Mesodermal cell (in vitro differentiated cells): ENCODE data around the gene GRB2.
A peak's percentile ranks its signal among the peaks of the same experiment; 100 is the strongest.
"Not testable (repeated sequence)": the region's sequence is repeated elsewhere in the genome, so short reads cannot be mapped to it uniquely, and the experiment has no call there.

Experiments used
- H3K27ac ChIP-seq: 2 replicates; pipeline ENCODE4 v1.7.0; 2013; ENCODE audit warnings: mild to moderate bottlenecking, low read depth, low read length, moderate library complexity; ENCODE audit not compliant: severe bottlenecking
- H3K36me3 ChIP-seq: 2 replicates; pipeline ENCODE4 v1.7.1; 2013; ENCODE audit warnings: mild to moderate bottlenecking, low read length, moderate library complexity; ENCODE audit not compliant: control insufficient read depth, insufficient read depth
- H3K4me1 ChIP-seq: one replicate; pipeline ENCODE4 v1.7.1; 2013; ENCODE audit warnings: mild to moderate bottlenecking, low read length; ENCODE audit not compliant: insufficient read depth, control insufficient read depth, poor library complexity, severe bottlenecking
- H3K4me3 ChIP-seq: 2 replicates; pipeline ENCODE4 v1.7.0; 2013; ENCODE audit warnings: low read length, control low read depth, mild to moderate bottlenecking; ENCODE audit not compliant: insufficient read depth, poor library complexity, severe bottlenecking; ENCODE audit errors: extremely low read depth
- H3K9me3 ChIP-seq: 2 replicates; pipeline ENCODE4 v1.7.1; 2013; ENCODE audit warnings: mild to moderate bottlenecking, low read length, moderate library complexity; ENCODE audit not compliant: control insufficient read depth
- WGBS, 2 experiments: methylation state at CpG; one replicate each; pipeline ENCODE4 v1.1.5; 2013; ENCODE audit warnings: missing lambda C conversion rate in 2 of 2; ENCODE audit not compliant: insufficient coverage in 2 of 2; 5-methylcytosine and 5-hydroxymethylcytosine counted together

The GRB2 gene

GRCh38 chr17:75384751-75385150, 20.7 kb downstream of the GRB2 start:
- no CpG with 5 or more reads among the region's 8 CpGs for WGBS, 2 experiments

DNA sequence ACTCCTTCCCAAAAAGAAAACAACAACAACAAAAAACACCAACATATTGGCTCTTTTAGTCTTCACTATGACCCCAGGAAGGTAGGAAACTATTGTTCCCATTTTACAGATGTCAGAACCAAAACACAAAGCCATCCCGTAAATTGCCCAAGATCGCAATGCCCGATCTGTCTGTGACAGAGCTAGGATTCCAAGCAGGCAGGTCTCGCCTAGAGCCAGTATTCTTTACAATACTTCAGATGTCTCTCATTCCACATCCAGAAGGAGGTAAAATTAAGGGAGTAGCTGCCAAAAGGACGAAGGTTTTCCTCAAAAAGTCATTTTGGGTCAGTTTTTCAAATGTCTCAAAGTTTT, 21.7 kb downstream of the GRB2 start:
- no peaks in the 10 kb centered on the region for H3K9me3 ChIP-seq
- WGBS, 2 experiments: 0 to 50% methylated on average over 1 to 2 of the region's 5 CpGs
- peaks cover 6% of the 10 kb centered on the region for H3K4me1 ChIP-seq
- H3K27ac ChIP-seq: no peak overlapping the region
- H3K36me3 ChIP-seq: peaks cover 24% of the 10 kb centered on the region
- H3K4me3 ChIP-seq: no peak overlapping the region

More at GRCh38 chr17:75384751-75385150, 20.7 kb downstream of the GRB2 start:
- Histone ChIP-seq H3K27ac (no peak overlapping the region), H3K9me3 (no peaks in the 10 kb centered on the region), H3K36me3 (peaks cover 30% of the 10 kb centered on the region), H3K4me1 (peaks cover 6% of the 10 kb centered on the region), H3K4me3 (no peak overlapping the region)

GRCh38 chr17:75380750-75381149, 24.7 kb downstream of the GRB2 start:
- no CpG with 5 or more reads among the region's 3 CpGs for WGBS, 2 experiments
- H3K27ac ChIP-seq: no peak overlapping the region
- H3K4me1 ChIP-seq: peaks cover 6% of the 10 kb centered on the region
- H3K4me3 ChIP-seq: no peak overlapping the region
- H3K36me3 ChIP-seq: peaks cover 19% of the 10 kb centered on the region
- H3K9me3 ChIP-seq: no peaks in the 10 kb centered on the region

DNA sequence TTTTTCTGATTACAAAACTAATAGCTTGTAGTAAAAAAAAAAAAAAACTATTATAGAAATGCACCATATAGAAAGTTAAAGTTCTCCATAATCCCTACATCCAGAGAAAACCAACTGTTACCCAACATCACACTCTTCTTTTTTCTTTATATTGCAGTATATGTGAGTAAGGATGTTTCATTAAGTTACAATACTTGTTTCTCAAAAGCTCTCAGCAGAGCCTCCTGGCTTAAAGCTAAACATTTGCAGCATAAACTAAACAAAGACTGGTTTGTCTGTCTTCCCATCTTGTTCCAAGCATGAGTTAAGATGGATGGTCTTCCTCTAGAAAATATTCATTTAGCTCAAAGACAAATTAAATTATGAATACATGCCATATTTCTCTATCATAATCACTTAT, 25.2 kb downstream of the GRB2 start:
- Histone ChIP-seq H3K4me3 (no peak overlapping the region), H3K27ac (no peak overlapping the region), H3K9me3 (no peaks in the 10 kb centered on the region), H3K36me3 (peaks cover 22% of the 10 kb centered on the region), H3K4me1 (peaks cover 6% of the 10 kb centered on the region)

- not testable (repeated sequence) for H3K4me3 ChIP-seq, H3K27ac ChIP-seq, H3K9me3 ChIP-seq, H3K4me1 ChIP-seq
- H3K36me3 ChIP-seq: peaks cover 28% of the 10 kb centered on the region
- no CpG with 5 or more reads among the region's 1 CpG for WGBS, 2 experiments
Observed at GRCh38 chr17:75379426-75379825, 26.1 kb downstream of the GRB2 start.

DNA sequence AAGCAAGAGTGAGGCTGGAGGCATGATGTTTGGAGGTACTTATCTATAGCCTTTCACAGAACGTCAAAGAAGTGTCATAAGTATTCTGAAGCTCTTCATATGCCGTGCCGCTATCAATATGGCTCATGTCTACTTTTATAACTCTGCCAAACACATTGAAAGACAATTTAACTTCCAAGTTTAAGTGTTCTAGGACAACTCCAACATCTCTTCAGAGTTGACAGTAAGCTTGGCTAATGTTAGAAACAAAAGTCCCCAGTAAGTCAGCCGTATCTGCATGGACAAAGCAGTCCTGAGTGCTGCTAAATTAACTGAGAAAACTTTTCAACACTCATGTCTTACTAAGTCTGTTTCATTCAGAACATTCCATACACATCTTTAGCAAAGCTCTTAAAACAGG, 32.2 kb downstream of the GRB2 start:
- Histone ChIP-seq H3K27ac (no peak overlapping the region), H3K9me3 (no peaks in the 10 kb centered on the region), H3K4me1 (no peaks in the 10 kb centered on the region), H3K36me3 (peaks cover 30% of the 10 kb centered on the region), H3K4me3 (no peak overlapping the region)
- WGBS, 2 experiments: 68 to 75% methylated on average over 4 of the region's 4 CpGs

- Histone ChIP-seq H3K4me3 (no peak overlapping the region), H3K27ac (no peak overlapping the region), H3K9me3 (no peaks in the 10 kb centered on the region), H3K36me3 (peaks cover 23% of the 10 kb centered on the region), H3K4me1 (no peaks in the 10 kb centered on the region)
- WGBS, 2 experiments: 86 to 93% methylated on average over 1 to 2 of the region's 5 CpGs
Observed at GRCh38 chr17:75371981-75372380, 33.5 kb downstream of the GRB2 start.

DNA sequence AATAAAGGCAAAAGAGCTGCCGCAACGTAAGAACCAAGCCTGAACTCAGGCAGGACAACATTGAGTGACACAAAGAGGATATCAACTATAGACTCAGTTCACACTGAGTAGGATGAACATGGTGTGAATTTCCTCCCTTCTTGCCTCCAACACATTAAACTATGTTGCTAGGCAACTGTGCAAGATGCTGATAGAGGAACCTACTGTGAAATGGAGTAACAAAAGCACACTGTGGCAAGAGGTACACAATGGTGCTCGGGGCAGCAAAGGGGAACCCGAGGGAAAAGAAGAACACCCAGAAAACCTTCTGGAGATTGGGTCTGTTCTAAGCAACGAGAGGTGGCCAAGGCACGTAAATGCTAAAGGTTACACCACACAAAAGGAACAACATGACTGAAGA, 34.1 kb downstream of the GRB2 start:
- Histone ChIP-seq H3K9me3 (no peaks in the 10 kb centered on the region), H3K4me3 (no peak overlapping the region), H3K27ac (no peak overlapping the region), H3K4me1 (no peaks in the 10 kb centered on the region), H3K36me3 (peaks cover 16% of the 10 kb centered on the region)
- WGBS, 2 experiments: 87 to 94% methylated on average over 5 to 6 of the region's 6 CpGs

- no peaks in the 10 kb centered on the region for H3K9me3 ChIP-seq
- peak overlapping the region; percentile 23 for H3K27ac ChIP-seq
- 74 to 87% methylated on average over 5 of the region's 8 CpGs for WGBS, 2 experiments
- H3K4me3 ChIP-seq: no peak overlapping the region
- peaks cover 11% of the 10 kb centered on the region for H3K36me3 ChIP-seq
- no peaks in the 10 kb centered on the region for H3K4me1 ChIP-seq
Observed at GRCh38 chr17:75370286-75370915, 35.1 kb downstream of the GRB2 start.

GRCh38 chr17:75367838-75368789, 37.4 kb downstream of the GRB2 start:
- 77 to 79% methylated on average over 19 to 20 of the region's 25 CpGs for WGBS, 2 experiments
- H3K36me3 ChIP-seq, H3K4me3 ChIP-seq, H3K4me1 ChIP-seq, H3K9me3 ChIP-seq: not testable (repeated sequence)
- peak overlapping the region; percentile 37 for H3K27ac ChIP-seq

- Histone ChIP-seq H3K27ac (no peak overlapping the region), H3K4me3 (no peak overlapping the region), H3K9me3 (no peaks in the 10 kb centered on the region), H3K4me1 (no peaks in the 10 kb centered on the region), H3K36me3 (no peaks in the 10 kb centered on the region)
- WGBS, 2 experiments: 91% methylated on average over 1 of the region's 1 CpG; no CpG with 5 or more reads in 1 of the 2 experiments
Observed at GRCh38 chr17:75367312-75367711, 38.2 kb downstream of the GRB2 start.
